Activated CD4-positive, alpha-beta T cell treated with anti-CD3 and anti-CD28 coated beads for 36 hours (primary cell): ENCODE measurements around the gene RAB3D. TPM values are rescaled to one million over a fixed set of nuclear protein-coding genes. Genes with fewer than 3 reads are reported as not detected.

Experiments used
- ATAC-seq: fragments of 200-7000 bp; cut with Tn5 transposase; one replicate; pipeline ENCODE4 v1.10.0; 2021; ENCODE audit warnings: mild to moderate bottlenecking, moderate library complexity
- CTCF ChIA-PET: fragments of 350-600 bp; sonication (Branson Sonifier 250); formaldehyde crosslinking; loops from one replicate; lab custom pipeline; 2021; ENCODE audit warnings: antibody characterized with exemption; lab: Charles Lee
- POLR2A ChIA-PET: fragments of 350-600 bp; sonication (Branson Sonifier 250); formaldehyde crosslinking; loops from one replicate; lab custom pipeline; 2021; ENCODE audit warnings: antibody characterized with exemption, inconsistent platforms; lab: Charles Lee
- DNase-seq: peaks from one replicate; pipeline ENCODE4 v3.0.0-alpha.2; 2020
- H3K27ac Mint-ChIP-seq: one replicate; pipeline ENCODE4 v1.8.0; 2021; ENCODE audit warnings: mixed read lengths
- H3K27me3 Mint-ChIP-seq: one replicate; pipeline ENCODE4 v1.8.0; 2021; ENCODE audit warnings: mixed read lengths
- H3K36me3 Mint-ChIP-seq: one replicate; pipeline ENCODE4 v1.8.0; 2021; ENCODE audit warnings: low read depth, mixed read lengths
- H3K4me1 Mint-ChIP-seq: one replicate; pipeline ENCODE4 v1.8.0; 2021; ENCODE audit warnings: mixed read lengths
- H3K4me3 Mint-ChIP-seq: one replicate; pipeline ENCODE4 v1.8.0; 2021; ENCODE audit warnings: mild to moderate bottlenecking, moderate library complexity, mixed read lengths
- H3K9me3 Mint-ChIP-seq: one replicate; pipeline ENCODE4 v1.8.0; 2021; ENCODE audit warnings: low read depth, mixed read lengths
- intact Hi-C, 2 experiments: fragments of 100-400 bp; cut with DNase I in 1 of 2; cut with micrococcal nuclease in 1 of 2; formaldehyde crosslinking; loops; one replicate each; pipeline versions ENCODE4 v1.14.2 to v1.15.1; 2022 to 2024; cut with DNase I, micrococcal nuclease
- total RNA-seq, 2 experiments: library from RNA; stranded (reverse); gene quantifications; one replicate each; pipeline ENCODE4 v1.2.3, GENCODE V29; 2021

RAB3D gene
- total RNA-seq, 2 experiments from 2014 or later = 7.5 to 8.9 TPM

DNA sequence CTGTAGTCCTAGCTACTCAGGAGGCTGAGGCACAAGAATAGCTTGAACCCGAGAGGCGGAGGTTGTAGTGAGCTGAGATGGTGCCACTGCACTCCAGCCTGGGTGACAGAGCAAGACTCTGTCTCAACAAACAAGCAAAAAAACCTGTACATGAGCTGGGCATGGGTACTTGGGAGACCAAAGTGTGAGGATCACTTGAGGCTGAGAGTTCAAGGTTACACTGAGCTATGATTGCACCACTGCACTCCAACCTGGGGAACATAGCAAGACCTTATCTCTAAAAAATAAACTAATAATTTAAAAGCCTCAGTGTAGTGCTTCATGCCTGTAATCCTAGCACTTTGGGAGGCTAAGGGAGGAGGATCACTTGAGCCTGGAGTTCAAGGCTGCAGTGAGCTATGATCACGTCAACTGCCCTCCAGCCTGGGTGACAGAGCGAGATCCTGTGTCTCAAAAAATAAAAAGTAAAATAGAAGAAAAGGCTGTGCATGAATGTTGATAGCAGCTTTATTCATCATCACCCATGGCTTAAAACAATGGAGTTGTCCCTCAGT, 64.8 kb downstream of the RAB3D start:
- ATAC-seq (no peak), DNase-seq (no peak)
- Mint-ChIP-seq H3K4me3 (no peak overlapping the region), H3K4me1 (peaks cover 4% of the 10 kb centered on the region), H3K9me3 (peaks cover 1% of the 10 kb centered on the region), H3K36me3 (no peaks in the 10 kb centered on the region), H3K27ac (no peak overlapping the region), H3K27me3 (peaks cover 29% of the 10 kb centered on the region)
- ChIA-PET CTCF (interaction anchor here (0.6 to 0.9 kb wide), 3 partner anchors 43 to 230 kb away, joined by 3 to 4 read pairs (median 4); no protein-coding TSS in a partner anchor), POLR2A (interaction anchor here (0.6 kb wide), 1 partner anchor 161 kb away, joined by 3 read pairs; the partner anchor contains the start of genes ODAD3 and PRKCSH)
- intact Hi-C loops = no loop called here

DNA sequence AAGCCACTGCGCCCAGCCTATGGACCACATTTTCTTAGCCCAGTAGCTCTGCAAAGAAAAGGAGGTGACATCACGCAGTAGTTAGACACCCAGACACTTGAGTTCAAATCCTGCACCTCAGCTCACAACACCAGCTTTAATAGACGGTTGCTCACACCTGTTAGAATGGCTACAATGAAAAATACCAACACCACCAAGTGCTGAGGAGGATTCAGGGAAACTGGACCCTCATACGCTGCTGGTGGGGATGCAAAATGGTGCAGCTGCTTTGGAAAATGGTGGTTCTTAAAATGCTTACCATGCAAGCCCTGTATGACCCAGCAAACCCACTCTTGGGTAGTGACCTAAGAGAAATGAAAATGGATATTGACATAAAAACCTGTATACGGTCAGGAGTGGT, 65.5 kb downstream of the RAB3D start:
- intact Hi-C loops = no loop called here
- no peak for DNase-seq
- no peak for ATAC-seq
- Mint-ChIP-seq H3K4me3 (no peak overlapping the region), H3K4me1 (no peaks in the 10 kb centered on the region), H3K27ac (no peak overlapping the region), H3K36me3 (no peaks in the 10 kb centered on the region), H3K9me3 (peaks cover 1% of the 10 kb centered on the region), H3K27me3 (peaks cover 32% of the 10 kb centered on the region)
- POLR2A ChIA-PET = interaction anchor here (0.6 kb wide), 1 partner anchor 161 kb away, joined by 3 read pairs; the partner anchor contains the start of genes ODAD3 and PRKCSH
- CTCF ChIA-PET = no interaction called here

DNA sequence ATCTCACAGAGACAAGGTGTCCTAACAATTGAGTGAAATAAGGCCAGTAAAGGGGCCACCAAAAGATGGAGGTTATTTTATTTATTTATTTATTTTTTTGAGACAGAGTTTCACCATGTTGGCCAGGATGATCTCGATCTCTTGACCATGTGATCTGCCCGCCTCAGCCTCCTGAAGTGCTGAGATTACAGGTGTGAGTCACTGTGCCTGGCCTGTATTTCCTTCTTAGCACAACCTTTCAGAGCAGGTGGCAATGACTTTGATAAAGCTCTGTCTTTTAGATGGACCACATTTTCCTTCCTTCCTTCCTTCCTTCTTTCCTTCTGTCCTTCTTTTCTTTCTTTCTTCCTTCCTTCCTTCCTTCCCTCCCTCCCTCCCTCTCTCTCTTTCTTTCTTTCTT, 66.2 kb downstream of the RAB3D start:
- no peak overlapping the region for H3K27ac Mint-ChIP-seq
- no peaks in the 10 kb centered on the region for H3K4me1 Mint-ChIP-seq
- no peak for ATAC-seq
- H3K4me3 Mint-ChIP-seq = no peak overlapping the region
- CTCF ChIA-PET = no interaction called here
- POLR2A ChIA-PET = interaction anchor here (0.6 kb wide), 1 partner anchor 18 kb away, joined by 3 read pairs; no protein-coding TSS in a partner anchor
- intact Hi-C loops = no loop called here
- no peaks in the 10 kb centered on the region for H3K36me3 Mint-ChIP-seq
- no peak for DNase-seq
- peaks cover 34% of the 10 kb centered on the region for H3K27me3 Mint-ChIP-seq
- peaks cover 1% of the 10 kb centered on the region for H3K9me3 Mint-ChIP-seq

Other genes with a start within 250 kb of the RAB3D start
- gene SPC24, start 183.9 kb downstream of the RAB3D start, total RNA-seq = 10 to 100 TPM; 59.6 to 72.2 TPM
- gene KANK2, start 142.1 kb downstream of the RAB3D start, total RNA-seq = 1 to 10 TPM in 1 of 2 experiments, under 1 TPM in 1; 0.91 to 1.2 TPM
- gene ANGPTL8, start 100.0 kb downstream of the RAB3D start, total RNA-seq = not detected
- 1 to 10 TPM; 2.8 to 4.6 TPM for gene DOCK6, start 77.1 kb downstream of the RAB3D start, total RNA-seq
- not detected for gene TSPAN16, start 43.5 kb downstream of the RAB3D start, total RNA-seq
- 10 to 100 TPM; 28.0 to 32.6 TPM for gene TMEM205, start 6.6 kb upstream of the RAB3D start, total RNA-seq
- 10 to 100 TPM; 15.3 to 18.0 TPM for gene CCDC159, start 6.9 kb upstream of the RAB3D start, total RNA-seq
- 1 to 10 TPM; 2.1 to 2.2 TPM for gene PLPPR2, start 15.8 kb upstream of the RAB3D start, total RNA-seq
- gene SWSAP1, start 35.0 kb upstream of the RAB3D start, total RNA-seq = 1 to 10 TPM; 1.5 to 1.7 TPM
- gene EPOR, start 44.7 kb upstream of the RAB3D start, total RNA-seq = 1 to 10 TPM; 8.0 to 8.4 TPM
- not detected for gene RGL3, start 79.7 kb upstream of the RAB3D start, total RNA-seq
- gene ODAD3, start 95.5 kb upstream of the RAB3D start, total RNA-seq = under 1 TPM; 0.16 to 0.25 TPM
- 100 to 1,000 TPM; 225 to 269 TPM for gene PRKCSH, start 96.0 kb upstream of the RAB3D start, total RNA-seq
- under 1 TPM in 1 of 2 experiments, not detected in 1; 0.09 TPM for gene ELAVL3, start 141.4 kb upstream of the RAB3D start, total RNA-seq
- 10 to 100 TPM; 13.1 to 16.6 TPM for gene ZNF653, start 166.2 kb upstream of the RAB3D start, total RNA-seq
- 10 to 100 TPM; 37.2 to 44.6 TPM for gene ECSIT, start 189.5 kb upstream of the RAB3D start, total RNA-seq
- not detected for gene CNN1, start 199.2 kb upstream of the RAB3D start, total RNA-seq
- 10 to 100 TPM; 48.0 to 53.7 TPM for gene ELOF1, start 219.6 kb upstream of the RAB3D start, total RNA-seq
- gene ACP5, start 238.0 kb upstream of the RAB3D start, total RNA-seq = 10 to 100 TPM; 10.3 to 12.4 TPM